ENCODE measurements around the gene NECTIN1. TPM values are rescaled to one million over a fixed set of nuclear protein-coding genes. Genes with fewer than 3 reads are reported as not detected.

The NECTIN1 gene
- total RNA-seq, 3 donors from 2014 or later, result 19.6 to 48.9 (median 45.1) TPM

DNA sequence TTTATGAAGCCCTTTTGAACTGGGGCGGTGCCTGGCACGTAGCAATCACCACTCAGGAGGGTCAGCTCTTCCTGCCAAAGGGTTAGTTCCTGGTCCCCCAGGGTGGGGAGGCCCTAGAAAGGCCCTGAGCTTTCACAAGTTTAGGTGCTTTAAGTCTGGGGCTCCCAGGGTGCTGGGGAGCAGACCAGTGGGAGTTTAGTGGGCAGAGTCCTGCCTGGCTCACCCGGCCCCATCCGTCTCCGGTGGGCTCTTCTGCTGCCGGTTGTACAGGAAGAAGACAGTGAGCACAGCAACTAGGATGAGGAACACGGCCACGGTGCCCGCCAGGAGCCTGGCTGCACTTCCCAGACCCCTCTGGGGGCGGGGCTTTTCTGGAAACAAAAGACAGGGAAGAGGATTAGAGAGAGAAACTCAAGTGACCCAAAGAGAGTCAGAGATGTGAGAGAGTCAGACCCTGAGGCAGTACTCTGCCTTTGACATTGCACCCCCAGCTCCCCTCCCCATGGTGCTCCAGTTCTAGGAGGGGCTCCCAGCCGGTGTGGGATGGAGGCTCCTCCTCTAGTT, 89.3 kb downstream of the NECTIN1 start:
- intact Hi-C loops (cut with DNase I, micrococcal nuclease), result no loop called here
- ATAC-seq (no peak), DNase-seq (no peak)
- Histone ChIP-seq H3K4me1 (ENCODE audit: low read depth) (no peaks in the 10 kb centered on the region), H3K36me3 (ENCODE audit: low read depth) (no peaks in the 10 kb centered on the region), H3K9me3 (no peaks in the 10 kb centered on the region), H3K4me3 (no peak overlapping the region)
- TF ChIP-seq, protein P1, sequence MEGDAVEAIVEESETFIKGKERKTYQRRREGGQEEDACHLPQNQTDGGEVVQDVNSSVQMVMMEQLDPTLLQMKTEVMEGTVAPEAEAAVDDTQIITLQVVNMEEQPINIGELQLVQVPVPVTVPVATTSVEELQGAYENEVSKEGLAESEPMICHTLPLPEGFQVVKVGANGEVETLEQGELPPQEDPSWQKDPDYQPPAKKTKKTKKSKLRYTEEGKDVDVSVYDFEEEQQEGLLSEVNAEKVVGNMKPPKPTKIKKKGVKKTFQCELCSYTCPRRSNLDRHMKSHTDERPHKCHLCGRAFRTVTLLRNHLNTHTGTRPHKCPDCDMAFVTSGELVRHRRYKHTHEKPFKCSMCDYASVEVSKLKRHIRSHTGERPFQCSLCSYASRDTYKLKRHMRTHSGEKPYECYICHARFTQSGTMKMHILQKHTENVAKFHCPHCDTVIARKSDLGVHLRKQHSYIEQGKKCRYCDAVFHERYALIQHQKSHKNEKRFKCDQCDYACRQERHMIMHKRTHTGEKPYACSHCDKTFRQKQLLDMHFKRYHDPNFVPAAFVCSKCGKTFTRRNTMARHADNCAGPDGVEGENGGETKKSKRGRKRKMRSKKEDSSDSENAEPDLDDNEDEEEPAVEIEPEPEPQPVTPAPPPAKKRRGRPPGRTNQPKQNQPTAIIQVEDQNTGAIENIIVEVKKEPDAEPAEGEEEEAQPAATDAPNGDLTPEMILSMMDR (IDR thresholded peaks at IDR 0.05), result no peak

DNA sequence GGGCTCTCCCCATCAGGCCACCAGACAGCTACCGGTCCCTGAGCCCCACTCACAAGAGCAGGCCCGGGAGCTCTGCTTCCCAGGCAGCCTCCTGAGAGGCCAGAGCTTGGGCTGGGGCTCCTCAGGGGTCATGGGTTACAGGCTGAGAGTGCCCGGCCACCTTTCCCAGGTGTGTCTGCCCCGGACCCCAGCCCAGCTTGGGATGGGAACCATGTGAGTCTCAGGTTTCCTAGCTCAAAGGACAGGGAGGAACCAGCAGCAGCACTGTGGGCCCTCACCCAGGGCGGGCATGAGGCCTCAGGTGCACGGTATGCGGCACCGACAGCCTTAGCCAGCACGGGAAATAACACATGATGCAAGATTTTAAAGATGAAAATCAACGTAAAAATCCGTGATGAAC, 90.1 kb downstream of the NECTIN1 start:
- no peak for ATAC-seq
- Histone ChIP-seq H3K9me3 (no peaks in the 10 kb centered on the region), H3K4me3 (no peak overlapping the region), H3K36me3 (ENCODE audit: low read depth) (no peaks in the 10 kb centered on the region), H3K4me1 (ENCODE audit: low read depth) (no peaks in the 10 kb centered on the region)
- TF ChIP-seq, protein P1 (IDR thresholded peaks at IDR 0.05), result no peak
- DNase-seq, result no peak
- intact Hi-C loops (cut with DNase I, micrococcal nuclease), result no loop called here

DNA sequence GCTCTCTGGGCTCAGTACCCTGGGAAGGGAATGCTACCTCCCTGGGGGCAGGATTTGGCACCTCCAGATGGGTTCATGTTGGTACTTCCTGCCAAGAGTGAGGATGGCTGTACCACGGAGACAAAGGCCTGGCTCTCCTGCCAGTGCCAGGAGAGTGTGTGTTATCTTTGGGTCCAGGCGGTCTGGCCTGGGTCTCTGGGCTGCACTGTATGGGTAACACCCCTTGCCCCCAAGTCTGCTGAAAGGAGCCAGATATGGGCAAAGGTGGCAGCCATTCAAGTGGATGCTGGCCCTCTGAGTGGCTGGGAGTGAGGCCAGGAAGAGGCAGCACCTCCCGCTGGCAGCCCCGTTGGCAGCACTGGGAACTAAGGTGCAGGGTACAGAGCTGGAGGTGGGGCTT, 91.5 kb downstream of the NECTIN1 start:
- no peak overlapping the region for H3K4me3 ChIP-seq

DNA sequence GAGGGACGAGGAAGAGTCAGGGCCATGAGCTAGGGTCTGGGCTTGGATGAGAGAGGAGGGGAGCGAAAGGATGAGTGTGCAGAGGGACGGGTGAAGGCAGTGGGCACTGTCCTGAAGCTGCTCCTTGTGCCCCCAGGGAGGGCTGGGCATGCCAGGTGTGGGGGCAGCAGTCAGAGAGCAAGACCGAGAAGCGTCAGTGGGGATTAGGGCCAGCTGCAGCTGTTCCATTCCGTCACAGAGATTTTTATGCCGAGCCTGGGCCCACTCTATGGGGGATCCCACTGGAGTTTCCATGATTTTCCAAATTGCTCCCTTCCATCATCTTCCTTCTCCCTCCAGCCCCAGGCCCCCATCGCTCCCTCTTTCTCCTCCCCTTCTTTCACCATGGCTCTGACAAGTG, 93.2 kb downstream of the NECTIN1 start:
- Histone ChIP-seq H3K9me3 (no peaks in the 10 kb centered on the region), H3K4me1 (ENCODE audit: low read depth) (no peaks in the 10 kb centered on the region), H3K36me3 (ENCODE audit: low read depth) (no peaks in the 10 kb centered on the region), H3K4me3 (no peak overlapping the region)
- DNase-seq (no peak), ATAC-seq (no peak)
- TF ChIP-seq, protein P1 (IDR thresholded peaks at IDR 0.05), result no peak
- intact Hi-C loops (cut with DNase I, micrococcal nuclease), result no loop called here

More for the DNA sequence above, 91.5 kb downstream of the NECTIN1 start:
- H3K4me1 ChIP-seq (ENCODE audit: low read depth), result no peaks in the 10 kb centered on the region
- no peak for DNase-seq
- H3K9me3 ChIP-seq, result no peaks in the 10 kb centered on the region
- TF ChIP-seq, protein P1 (IDR thresholded peaks at IDR 0.05), result no peak
- intact Hi-C loops (cut with DNase I, micrococcal nuclease), result no loop called here
- H3K36me3 ChIP-seq (ENCODE audit: low read depth), result no peaks in the 10 kb centered on the region
- ATAC-seq, result no peak

DNA sequence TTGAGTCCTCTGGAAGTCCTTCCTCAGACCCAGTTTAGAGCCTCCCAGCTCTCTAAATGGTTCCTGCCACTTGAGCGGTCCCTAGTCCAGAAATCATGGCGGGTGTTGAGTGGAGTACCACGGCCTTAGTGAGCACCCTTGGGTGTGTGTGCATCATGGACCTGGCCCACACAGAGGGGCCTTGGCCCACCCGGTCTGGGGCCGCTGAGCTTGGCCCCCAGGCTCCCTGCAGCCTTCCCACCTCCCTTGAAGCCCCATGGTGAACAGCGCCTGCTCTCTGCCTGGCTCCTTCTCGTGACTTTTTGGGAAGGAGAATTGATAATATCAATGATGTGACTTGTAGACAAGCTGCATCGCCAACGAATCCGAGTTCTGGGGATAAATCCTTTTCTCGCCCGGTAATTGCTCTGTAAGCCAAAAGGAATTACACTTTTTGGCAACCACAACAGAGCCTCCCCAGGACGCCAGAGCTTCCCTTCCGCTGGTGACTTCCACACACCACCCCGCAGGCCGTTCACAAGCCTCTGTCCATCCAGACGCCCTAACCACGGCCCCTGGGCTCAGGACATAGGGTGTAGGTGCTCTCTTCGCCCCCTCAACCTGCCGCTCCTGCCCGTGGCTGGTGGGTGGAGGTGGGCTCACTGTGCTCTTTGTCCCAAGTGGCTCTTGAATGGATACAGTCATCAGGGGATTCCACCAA, 93.8 kb downstream of the NECTIN1 start:
- TF ChIP-seq, protein P1 (IDR thresholded peaks at IDR 0.05), result no peak
- H3K4me3 ChIP-seq, result no peak overlapping the region
- no peaks in the 10 kb centered on the region for H3K36me3 ChIP-seq (ENCODE audit: low read depth)
- H3K9me3 ChIP-seq, result no peaks in the 10 kb centered on the region
- DNase-seq (no peak), ATAC-seq (no peak)
- H3K4me1 ChIP-seq (ENCODE audit: low read depth), result no peaks in the 10 kb centered on the region
- intact Hi-C loops (cut with DNase I, micrococcal nuclease), result no loop called here
